Keratinocyte (primary cell): ENCODE measurements around the gene ITFG1. TPM values are rescaled to one million over a fixed set of nuclear protein-coding genes. Genes with fewer than 3 reads are reported as not detected.

Source experiments
- DNase-seq: peaks from one replicate; pipeline ENCODE4 v3.0.0-alpha.2; 2011; ENCODE audit warnings: low read depth, missing footprints, low spot score
- FAIRE-seq: peaks from 2 replicates; lab custom pipeline; 2011; peaks lifted over from hg19 to GRCh38; lab: Jason Lieb, UNC
- H2AFZ ChIP-seq: 2 replicates; pipeline ENCODE4 v1.6.0; 2012; ENCODE audit warnings: low read length, control low read depth, inconsistent platforms; ENCODE audit not compliant: control insufficient read depth
- H3K27ac ChIP-seq: 2 replicates; pipeline ENCODE4 v1.5.1; 2011; ENCODE audit warnings: low read length; ENCODE audit not compliant: control insufficient read depth, insufficient read depth
- H3K27me3 ChIP-seq: 3 replicates; pipeline ENCODE4 v1.6.0; 2011; ENCODE audit warnings: low read length; ENCODE audit not compliant: control insufficient read depth, insufficient read depth; ENCODE audit errors: extremely low read depth
- H3K36me3 ChIP-seq, 2 experiments: 2 replicates in 1 of 2; 3 replicates in 1 of 2; pipeline ENCODE4 v1.5.1; 2011; ENCODE audit warnings: low read length in 2 of 2, mild to moderate bottlenecking in 1 of 2; ENCODE audit not compliant: control insufficient read depth in 2 of 2, insufficient read depth in 2 of 2; ENCODE audit errors: extremely low read depth in 1 of 2
- H3K4me1 ChIP-seq: 3 replicates; pipeline ENCODE4 v1.5.1; 2011; ENCODE audit warnings: low read length; ENCODE audit not compliant: control insufficient read depth, insufficient read depth; ENCODE audit errors: extremely low read depth
- H3K4me2 ChIP-seq: 3 replicates; pipeline ENCODE4 v1.6.0; 2011; ENCODE audit warnings: low read depth, low read length; ENCODE audit not compliant: control insufficient read depth, insufficient read depth; ENCODE audit errors: extremely low read depth
- H3K4me3 ChIP-seq, 3 experiments: fragments of 200-600 bp in 1 of 3; sonication (generic) in 1 of 3; 2 replicates in 2 of 3; 3 replicates in 1 of 3; pipeline ENCODE4 v1.5.1; 2011 to 2016; ENCODE audit warnings: low read length in 3 of 3, mild to moderate bottlenecking in 3 of 3, control low read depth in 2 of 3, inconsistent platforms in 1 of 3, low read depth in 1 of 3, mixed read lengths in 1 of 3, mixed run types in 1 of 3, moderate library complexity in 1 of 3; ENCODE audit not compliant: control insufficient read depth in 2 of 3, insufficient read depth in 2 of 3; ENCODE audit errors: extremely low read depth in 1 of 3
- H3K79me2 ChIP-seq: 2 replicates; pipeline ENCODE4 v1.6.0; 2012; ENCODE audit warnings: low read length; ENCODE audit not compliant: control insufficient read depth, insufficient read depth
- H3K9ac ChIP-seq: 3 replicates; pipeline ENCODE4 v1.6.0; 2011; ENCODE audit warnings: low read length; ENCODE audit not compliant: control insufficient read depth, insufficient read depth; ENCODE audit errors: extremely low read depth
- H3K9me1 ChIP-seq: 3 replicates; pipeline ENCODE4 v1.6.0; 2011; ENCODE audit warnings: low read length; ENCODE audit not compliant: control insufficient read depth, insufficient read depth; ENCODE audit errors: extremely low read depth
- H3K9me3 ChIP-seq: 2 replicates; pipeline ENCODE4 v1.5.1; 2012; ENCODE audit warnings: low read depth, low read length; ENCODE audit not compliant: control insufficient read depth
- H4K20me1 ChIP-seq: 3 replicates; pipeline ENCODE4 v1.6.0; 2011; ENCODE audit warnings: low read length; ENCODE audit not compliant: control insufficient read depth, insufficient read depth; ENCODE audit errors: extremely low read depth
- EZH2 ChIP-seq: IDR thresholded peaks from one replicate; pipeline ENCODE4 v1.6.1; 2012; ENCODE audit warnings: inconsistent platforms, mild to moderate bottlenecking, low read length, moderate library complexity
- dilution Hi-C: fragments of 300-500 bp; cut with MboI; formaldehyde crosslinking; loops from one replicate; pipeline ENCODE4 v1.7.0; 2020; ENCODE audit warnings: low sequenced_read_pairs; ENCODE audit not compliant: extremely low pct_ligation_motif_present
- polyA plus RNA-seq, 5 experiments: library from polyadenylated mRNA; depleted of rRNA in 3 of 5; stranded (reverse) in 3 of 5; stranded (forward) in 1 of 5; unstranded in 1 of 5; fragments of >200 nt; gene quantifications; 1 replicate in 1 of 5; 2 replicates in 3 of 5; 3 replicates in 1 of 5; pipeline versions ENCODE4 v1.2.1 to v1.2.3, GENCODE V29; 2011 to 2012; ENCODE audit warnings: missing spikeins in 2 of 5, low read depth in 1 of 5, low replicate concordance in 1 of 5
- TF ChIP-seq, protein P1 (sequence below), 3 experiments: IDR thresholded peaks in 1 of 3; conservative IDR thresholded peaks in 1 of 3; optimal IDR thresholded peaks in 1 of 3; 2 replicates in 2 of 3; 3 replicates in 1 of 3; pipeline versions ENCODE3 to v1.5.1; 2011; ENCODE audit warnings: low read length in 3 of 3, mild to moderate bottlenecking in 3 of 3, moderate library complexity in 2 of 3, control low read depth in 1 of 3, inconsistent platforms in 1 of 3; ENCODE audit not compliant: insufficient read depth in 2 of 3; ENCODE audit errors: extremely low read depth in 1 of 3

ITFG1 gene
- polyA plus RNA-seq, 1 donor (not counting 4 experiments of a cell fraction or from before 2014, with no cell fraction given): 83.8 TPM

DNA sequence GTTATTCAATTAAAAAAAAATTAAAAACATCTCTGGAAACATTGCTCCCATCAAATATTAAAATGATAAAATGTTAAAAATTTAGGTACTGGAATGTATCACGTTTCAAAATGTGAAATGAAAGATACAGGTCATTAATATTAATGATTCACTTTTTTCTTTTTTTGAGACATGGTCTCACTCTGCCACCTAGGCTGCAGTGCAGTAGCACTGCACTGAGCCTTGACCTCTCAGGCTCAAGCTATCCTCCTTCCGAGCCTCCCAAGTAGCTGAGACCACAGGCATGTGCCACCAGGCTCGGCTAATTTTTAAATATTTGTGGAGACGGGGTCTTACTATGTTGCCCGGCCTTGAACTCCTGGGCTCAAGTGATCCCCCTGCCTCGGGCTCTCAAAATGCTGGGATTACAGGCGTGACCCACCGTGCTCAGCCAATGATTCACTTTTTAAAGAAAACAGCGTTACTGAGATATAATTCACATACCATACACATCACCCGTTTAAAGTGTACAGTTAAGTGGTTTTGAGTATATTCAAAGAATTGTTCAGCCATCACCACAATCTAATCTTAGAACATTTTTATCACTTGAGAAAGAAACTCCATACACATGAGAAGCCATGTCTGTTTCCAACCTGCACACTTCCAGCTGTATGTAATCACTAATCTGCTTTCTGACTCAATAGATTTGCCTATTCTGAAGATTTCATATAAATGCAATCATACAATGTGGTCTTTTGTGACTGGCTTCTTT lies 298.0 kb downstream of the ITFG1 start:
- no peaks in the 10 kb centered on the region for H3K79me2 ChIP-seq
- DNase-seq (no peak), FAIRE-seq (no peak)
- H3K4me1 ChIP-seq: no peaks in the 10 kb centered on the region
- no peaks in the 10 kb centered on the region for H3K36me3 ChIP-seq
- no peak overlapping the region for H3K9ac ChIP-seq
- H3K9me1 ChIP-seq: no peaks in the 10 kb centered on the region
- no peaks in the 10 kb centered on the region for H3K9me3 ChIP-seq
- no peaks in the 10 kb centered on the region for H3K27me3 ChIP-seq
- H3K27ac ChIP-seq: no peak overlapping the region
- H3K4me2 ChIP-seq: no peak overlapping the region
- no peak for TF ChIP-seq EZH2
- TF ChIP-seq, protein P1, sequence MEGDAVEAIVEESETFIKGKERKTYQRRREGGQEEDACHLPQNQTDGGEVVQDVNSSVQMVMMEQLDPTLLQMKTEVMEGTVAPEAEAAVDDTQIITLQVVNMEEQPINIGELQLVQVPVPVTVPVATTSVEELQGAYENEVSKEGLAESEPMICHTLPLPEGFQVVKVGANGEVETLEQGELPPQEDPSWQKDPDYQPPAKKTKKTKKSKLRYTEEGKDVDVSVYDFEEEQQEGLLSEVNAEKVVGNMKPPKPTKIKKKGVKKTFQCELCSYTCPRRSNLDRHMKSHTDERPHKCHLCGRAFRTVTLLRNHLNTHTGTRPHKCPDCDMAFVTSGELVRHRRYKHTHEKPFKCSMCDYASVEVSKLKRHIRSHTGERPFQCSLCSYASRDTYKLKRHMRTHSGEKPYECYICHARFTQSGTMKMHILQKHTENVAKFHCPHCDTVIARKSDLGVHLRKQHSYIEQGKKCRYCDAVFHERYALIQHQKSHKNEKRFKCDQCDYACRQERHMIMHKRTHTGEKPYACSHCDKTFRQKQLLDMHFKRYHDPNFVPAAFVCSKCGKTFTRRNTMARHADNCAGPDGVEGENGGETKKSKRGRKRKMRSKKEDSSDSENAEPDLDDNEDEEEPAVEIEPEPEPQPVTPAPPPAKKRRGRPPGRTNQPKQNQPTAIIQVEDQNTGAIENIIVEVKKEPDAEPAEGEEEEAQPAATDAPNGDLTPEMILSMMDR (optimal IDR thresholded peaks at IDR 0.05 in 1 of 3, IDR thresholded peaks at IDR 0.05 in 1 of 3, conservative IDR thresholded peaks at IDR 0.05 in 1 of 3; ENCODE audit: extremely low read depth in 1 of 3, insufficient read depth in 2 of 3, low read length in 3 of 3): peak in 1 of 3 experiments; percentile 3
- H3K4me3 ChIP-seq: no peak overlapping the region
- no peak overlapping the region for H2AFZ ChIP-seq
- H4K20me1 ChIP-seq: no peaks in the 10 kb centered on the region
- dilution Hi-C loops: no loop called here

DNA sequence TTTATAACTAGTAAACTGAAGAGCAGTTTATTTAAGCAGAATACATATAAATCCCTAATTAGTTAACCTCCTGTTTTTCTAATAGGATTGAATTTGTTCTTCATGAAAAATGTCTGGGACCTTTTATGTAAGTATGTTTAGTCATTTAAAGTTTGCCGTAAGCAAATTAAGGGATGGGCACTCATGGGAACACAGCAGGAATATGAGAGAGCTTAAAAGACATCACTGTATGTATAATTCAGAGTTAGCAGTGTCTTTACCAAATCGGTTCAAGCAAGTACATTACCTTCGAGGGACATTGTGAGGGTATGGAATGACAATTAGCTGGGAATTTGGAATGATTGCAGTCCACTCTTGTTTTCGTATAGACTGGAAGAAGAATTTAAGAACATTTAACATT lies 299.4 kb downstream of the ITFG1 start:
- Histone ChIP-seq H4K20me1 (no peaks in the 10 kb centered on the region), H3K4me2 (no peak overlapping the region), H3K9ac (no peak overlapping the region), H3K9me1 (no peaks in the 10 kb centered on the region), H3K4me1 (no peaks in the 10 kb centered on the region), H3K27me3 (no peaks in the 10 kb centered on the region), H3K79me2 (no peaks in the 10 kb centered on the region), H3K9me3 (no peaks in the 10 kb centered on the region), H3K36me3 (no peaks in the 10 kb centered on the region), H3K27ac (no peak overlapping the region), H2AFZ (no peak overlapping the region), H3K4me3 (no peak overlapping the region)
- FAIRE-seq (no peak), DNase-seq (no peak)
- dilution Hi-C loops: no loop called here
- TF ChIP-seq EZH2: no peak
- TF ChIP-seq, protein P1 (optimal IDR thresholded peaks at IDR 0.05 in 1 of 3, IDR thresholded peaks at IDR 0.05 in 1 of 3, conservative IDR thresholded peaks at IDR 0.05 in 1 of 3; ENCODE audit: extremely low read depth in 1 of 3, insufficient read depth in 2 of 3, low read length in 3 of 3): no peak
